ENCODE data around the gene FIG4.
"Not testable (repeated sequence)": the region's sequence is repeated elsewhere in the genome, so short reads cannot be mapped to it uniquely, and the experiment has no call there.

The FIG4 gene

DNA sequence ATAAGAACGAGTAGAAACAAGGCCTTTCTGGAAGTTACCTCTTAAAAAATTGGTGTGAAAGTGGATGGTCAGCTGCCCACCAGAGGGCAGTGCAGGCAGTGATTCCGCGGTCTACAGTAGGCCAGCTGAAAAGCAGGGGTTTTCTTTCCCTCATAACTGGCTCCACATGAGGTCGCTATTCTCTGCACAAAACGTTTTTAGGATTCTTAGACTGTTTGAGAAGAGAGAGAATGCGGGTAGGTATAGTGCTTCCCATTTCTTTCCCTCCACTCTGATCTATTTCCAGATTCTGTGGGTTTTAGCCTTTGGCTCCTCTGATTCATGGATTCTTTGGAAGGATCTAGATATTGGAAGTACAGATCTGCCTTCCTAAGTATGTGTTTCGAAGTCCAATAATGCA, 14.2 kb downstream of the FIG4 start:
- peak; percentile 60 to 62 for DNase-seq

DNA sequence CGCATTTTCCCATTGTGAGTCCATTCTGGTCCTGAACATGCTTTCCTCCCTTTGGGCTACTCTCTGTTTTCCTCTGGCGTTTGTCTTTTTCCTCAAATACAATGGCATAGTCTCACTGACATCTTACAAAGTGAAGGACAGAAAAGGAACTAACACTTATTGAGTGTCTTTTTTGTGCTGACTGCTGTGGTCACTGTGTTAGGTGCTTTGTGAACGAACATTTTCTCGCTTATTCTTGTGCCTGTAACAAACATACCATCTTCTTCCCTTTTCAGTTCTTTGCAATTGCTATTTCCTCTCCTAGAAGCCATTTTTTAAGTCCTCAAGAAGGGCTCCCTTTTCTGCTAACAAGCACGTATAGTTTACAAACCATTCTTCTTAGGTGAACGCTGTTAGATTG, 15.4 kb downstream of the FIG4 start:
- no peak for DNase-seq

DNA sequence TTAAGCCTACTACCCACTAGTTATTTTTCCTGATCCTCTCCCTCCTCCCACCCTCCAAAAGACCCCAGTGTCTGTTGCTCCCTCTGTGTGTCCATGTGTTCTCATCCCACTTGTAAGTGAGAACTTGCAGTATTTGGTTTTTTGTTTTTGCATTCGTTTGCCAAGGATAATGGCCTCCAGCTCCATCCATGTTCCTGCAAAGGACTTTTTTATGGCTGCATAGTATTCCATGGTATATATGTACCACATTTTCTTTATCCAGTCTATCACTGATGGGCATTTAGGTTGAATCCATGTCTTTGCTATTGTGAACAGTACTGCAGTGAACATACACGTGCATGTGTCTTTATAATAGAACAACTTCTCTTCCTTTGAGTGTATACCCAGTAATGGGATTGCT, 17.0 kb downstream of the FIG4 start:
- DNase-seq: not testable (repeated sequence)

DNA sequence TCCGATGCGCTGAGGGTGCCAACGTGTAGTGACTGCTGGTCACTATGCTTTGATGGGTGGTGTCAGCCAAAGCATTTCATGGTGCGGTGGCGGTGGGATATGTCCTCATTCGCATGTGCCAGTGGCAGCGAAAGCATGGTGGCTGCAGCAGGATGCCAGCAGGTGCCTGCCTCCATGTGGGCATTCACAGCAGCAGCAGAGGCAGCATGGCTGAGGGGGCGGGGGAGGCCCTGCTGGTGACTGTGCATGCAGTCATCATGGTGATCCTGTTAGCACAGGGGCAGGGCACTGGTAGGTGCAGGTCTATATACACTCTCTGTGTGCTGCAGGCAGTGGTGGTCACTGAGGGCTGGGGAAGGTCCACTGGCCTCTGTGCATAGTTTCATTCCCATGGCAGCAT, 22.0 kb downstream of the FIG4 start:
- DNase-seq: no peak

DNA sequence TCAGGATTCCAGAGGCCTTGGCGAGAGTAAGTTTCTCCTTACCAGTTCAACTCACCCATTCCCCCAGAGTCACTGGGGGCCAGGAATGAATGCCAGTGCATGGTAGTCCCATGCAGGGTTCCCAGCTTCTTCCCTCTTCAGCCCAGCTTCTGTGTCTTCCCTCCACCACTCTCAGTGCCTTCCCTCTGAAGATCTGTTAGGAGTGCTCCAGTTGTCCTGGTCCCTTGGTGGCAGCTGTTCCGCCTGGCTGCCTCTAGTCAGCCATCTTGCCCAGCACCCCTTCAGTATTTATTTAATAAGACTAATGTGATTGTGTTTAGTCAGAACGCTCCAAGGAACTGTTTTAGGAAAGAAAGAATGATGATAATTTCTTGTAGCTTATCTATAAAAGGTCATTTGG, 23.1 kb downstream of the FIG4 start:
- no peak for DNase-seq

DNA sequence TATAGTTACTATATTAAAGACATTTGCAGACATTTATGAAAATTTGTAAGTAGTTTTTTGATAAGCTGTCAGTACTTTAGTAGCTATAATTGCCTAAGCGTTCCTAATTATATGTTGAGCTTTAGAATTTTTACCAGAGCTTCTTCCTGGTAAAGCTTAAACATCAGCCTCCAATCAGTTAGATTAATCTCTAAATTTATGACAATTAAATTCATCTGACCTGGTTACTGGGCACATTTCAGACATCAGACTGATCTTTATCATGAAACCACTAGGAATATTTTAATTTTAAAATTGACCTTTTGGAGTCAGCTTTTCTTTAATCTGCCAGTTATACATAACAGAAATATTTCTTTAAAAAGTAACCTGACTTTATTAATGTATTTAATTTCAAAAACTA, 23.5 kb downstream of the FIG4 start:
- no peak for DNase-seq

DNA sequence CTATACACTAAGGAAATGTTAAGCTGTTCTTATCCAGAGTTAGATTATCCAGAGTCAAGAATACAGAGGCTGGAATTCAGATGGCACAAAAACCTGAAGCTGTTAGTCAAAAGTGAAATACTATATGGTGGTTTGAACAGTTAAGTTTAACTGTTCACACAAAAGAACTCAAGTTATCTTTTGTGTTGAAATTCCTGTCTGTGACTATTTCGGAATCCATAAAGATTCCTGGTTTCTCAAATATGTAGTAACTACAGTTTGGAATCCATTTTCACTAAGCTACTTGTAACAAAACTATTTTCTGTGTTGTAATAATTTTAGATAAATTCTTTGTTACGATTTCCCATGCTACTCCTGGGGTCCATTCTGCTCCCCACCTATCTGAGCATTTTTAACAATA, 24.5 kb downstream of the FIG4 start:
- no peak for DNase-seq

DNA sequence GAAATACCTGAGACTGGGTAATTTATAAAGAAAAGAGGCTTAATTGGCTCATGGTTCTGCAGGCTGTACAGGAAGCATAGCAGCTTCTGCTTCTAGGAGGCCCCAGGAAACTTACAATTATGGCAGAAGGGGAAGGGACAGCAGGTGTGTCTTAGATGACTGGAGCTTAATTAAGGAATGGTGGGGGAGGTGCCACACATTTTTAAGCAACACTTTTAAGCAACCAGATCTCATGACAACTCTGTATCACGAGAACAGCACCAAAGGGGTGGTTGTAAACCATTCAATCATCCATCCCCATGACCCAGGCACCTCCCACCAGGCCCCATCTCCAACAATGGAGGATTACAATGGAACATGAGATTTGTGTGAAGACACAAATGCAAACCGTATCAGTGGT, 26.9 kb downstream of the FIG4 start:
- no peak for DNase-seq

DNA sequence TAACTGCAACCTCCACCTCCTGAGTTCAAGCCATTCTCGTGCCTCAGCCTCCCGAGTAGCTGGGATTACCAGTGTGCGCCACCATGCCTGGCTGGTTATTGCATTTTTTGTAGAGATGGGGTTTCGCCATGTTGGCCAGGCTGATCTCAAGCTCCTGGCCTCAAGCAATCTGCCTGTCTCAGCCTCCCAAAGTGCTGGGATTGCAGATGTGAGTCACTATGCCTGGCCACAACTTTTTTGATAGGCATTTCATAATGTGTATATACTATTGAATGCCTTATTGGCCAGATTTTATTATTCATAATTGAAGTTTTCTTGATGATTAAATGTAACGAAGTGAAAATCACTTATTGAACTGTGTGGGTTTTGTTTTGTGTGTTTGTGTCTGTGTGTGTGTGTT, 27.9 kb downstream of the FIG4 start:
- DNase-seq: no peak

DNA sequence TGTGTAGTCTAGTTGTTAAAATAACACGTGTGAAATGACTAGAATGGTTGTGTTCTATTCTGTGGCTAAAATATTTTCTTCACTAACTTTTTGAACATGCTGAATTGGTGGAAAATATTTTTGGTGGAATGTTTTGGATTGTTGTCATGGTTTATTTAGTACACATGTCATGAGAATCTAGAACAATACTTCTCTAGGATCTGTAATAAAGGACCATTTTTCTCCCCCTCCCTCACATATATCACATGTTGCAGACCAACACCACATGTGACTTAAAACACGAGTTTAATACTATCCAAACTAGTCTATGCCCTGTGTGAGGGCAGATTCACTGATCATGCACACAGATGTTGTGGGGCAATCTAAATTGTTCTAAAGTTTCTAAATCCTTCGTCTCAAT, 29.2 kb downstream of the FIG4 start:
- no peak for DNase-seq

DNA sequence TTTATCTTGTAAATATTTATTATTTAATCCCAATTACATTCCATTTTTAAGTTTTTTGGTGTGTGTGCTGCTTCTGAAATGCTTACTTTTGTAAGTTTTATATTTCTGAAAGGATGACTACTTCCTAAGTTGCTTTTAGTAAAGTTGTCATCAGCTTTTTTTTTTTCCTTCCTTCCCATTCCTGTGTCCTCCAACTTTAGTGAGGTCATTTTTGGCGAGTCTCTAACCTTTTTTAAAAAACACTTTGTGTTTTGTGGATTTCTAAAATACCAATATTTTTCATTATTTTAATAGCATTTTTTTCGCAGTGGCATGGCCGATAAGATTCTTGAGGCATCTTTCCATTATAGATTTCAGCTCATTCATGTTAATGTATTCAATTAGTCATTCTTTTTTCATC, 30.9 kb downstream of the FIG4 start:
- no peak for DNase-seq

DNA sequence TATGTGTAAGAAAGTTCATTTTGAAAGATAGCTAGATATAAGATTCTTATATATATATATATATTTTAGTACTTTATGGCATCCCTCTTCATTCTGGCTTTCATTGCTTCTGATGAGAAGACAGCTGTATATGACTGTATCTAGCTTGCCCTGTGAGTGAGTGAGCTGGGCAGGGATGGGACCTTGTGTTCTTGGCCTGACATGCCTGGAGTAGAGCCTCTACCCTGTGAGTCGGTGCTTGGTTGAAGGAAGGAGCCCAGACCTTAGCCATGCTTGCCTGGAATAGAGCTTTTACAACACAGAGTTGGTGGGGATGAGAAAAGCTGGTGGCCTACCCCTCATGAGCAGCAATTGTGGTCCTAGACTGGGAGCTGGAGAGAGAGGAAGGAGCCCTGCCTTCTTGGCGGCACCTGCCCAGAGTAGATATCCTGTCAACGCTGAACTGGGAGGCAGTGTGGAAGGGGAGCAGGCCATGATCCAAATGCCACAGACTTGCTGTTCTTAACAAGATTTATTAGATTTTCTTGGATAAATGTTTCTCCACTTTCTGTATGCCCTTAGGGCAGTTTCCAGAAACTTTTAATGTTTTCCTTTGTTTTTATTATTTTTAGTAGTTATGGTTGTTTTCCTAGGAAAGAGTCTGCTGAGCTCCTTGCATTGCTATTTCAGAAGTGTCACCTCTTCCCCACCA, 31.6 kb downstream of the FIG4 start:
- DNase-seq: no peak

DNA sequence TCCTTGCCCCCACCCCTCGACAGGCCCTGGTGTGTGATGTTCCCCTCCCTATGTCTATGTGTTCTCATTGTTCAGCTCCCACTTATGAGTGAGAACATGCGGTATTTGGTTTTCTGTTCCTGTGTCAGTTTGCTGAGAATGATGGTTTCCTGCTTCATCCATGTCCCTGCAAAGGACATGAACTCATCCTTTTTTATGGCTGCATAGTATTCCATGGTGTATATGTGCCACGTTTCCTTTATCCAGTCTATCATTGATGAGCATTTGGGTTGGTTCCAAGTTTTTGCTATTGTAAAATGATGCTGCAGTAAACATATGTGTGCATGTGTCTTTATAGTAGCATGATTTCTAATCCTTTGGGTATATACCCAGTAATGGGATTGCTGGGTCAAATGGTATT, 34.2 kb downstream of the FIG4 start:
- DNase-seq: not testable (repeated sequence)

DNA sequence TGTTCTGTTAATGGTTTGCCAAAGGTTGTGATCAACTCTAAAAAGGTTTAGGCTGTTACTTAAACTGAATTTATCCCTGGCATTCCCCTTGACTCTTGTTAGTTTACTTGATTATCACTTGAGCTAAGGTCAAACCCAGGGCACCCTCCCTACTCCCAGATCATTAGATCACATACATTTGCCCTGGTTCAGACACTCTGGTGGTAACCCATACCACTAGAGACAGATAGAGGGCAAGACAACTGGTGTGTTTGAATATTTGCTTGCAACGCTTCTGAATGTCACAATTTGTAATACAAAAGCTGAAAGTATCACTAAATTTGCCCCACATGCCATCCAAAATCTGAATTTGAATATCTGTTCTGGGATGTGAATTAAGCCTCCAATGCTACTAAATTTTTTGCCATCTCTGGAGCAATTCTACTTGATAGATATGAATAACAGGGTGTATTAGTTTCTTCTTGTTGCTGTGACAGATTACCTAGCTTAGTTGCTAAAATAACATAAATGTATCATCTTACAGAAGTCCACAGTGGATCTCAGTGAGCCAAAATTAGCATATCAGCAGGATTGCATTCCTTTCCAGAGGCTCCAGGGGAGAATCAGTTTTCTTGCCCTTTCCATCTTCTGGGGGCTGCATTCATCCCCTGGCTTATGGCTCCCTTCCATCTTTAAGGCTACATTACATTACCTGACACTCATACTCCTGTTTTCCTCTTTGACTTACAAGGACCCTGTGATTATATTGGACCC, 45.4 kb downstream of the FIG4 start:
- DNase-seq: no peak

DNA sequence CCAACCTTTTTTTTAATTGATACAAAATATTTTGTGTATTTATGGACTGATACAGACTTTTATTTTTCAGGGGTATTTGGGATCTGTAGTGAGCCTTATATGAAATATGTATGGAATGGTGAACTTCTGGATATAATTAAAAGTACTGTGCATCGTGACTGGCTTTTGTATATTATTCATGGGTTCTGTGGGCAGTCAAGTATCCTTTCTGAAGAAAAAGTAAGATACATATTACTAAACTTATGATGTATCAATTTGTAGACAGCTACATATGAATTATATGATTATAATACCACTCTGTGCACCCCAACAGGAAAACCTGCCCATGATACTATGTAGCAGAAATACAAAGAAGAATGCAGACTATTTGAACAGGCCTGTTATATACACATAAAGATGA, 47.2 kb downstream of the FIG4 start:
- no peak for DNase-seq

DNA sequence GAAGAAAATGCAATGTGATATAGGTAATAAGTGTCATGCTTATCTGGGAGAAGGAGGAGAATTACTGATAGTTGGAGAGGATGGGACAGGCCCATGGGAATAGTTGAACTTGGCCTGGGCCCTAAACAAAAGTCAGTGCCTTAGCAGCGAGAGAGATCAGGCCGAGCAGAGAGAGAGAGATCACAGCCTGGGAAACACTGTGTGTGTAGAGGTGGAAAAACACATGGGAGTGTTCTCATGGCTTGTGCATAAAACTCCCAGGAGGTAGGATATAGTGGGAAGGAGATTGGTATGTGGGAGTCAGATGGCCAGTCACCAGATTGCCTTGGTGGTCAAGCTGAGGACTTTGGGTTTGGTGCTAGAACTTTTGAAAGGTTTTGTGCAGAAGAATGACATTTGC, 47.6 kb downstream of the FIG4 start:
- DNase-seq: no peak

DNA sequence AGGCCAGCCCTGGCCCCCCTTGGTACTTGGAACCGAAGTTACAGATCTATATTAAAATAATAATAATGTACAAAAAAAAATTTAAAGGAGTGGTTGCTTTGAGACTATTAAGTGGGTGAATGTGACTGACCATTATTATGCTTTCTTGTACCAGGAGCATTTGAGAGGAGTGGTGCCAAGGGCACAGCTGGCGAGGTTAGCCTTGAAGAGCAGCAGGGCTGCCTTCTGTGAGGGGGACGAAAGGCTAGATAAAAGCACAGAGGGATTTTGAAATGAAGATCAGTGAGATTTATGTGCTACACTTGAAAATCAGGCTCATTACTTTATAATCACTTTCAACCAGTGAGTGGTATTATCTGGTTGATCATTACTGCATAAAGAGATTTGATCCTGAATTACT, 48.6 kb downstream of the FIG4 start:
- DNase-seq: no peak

DNA sequence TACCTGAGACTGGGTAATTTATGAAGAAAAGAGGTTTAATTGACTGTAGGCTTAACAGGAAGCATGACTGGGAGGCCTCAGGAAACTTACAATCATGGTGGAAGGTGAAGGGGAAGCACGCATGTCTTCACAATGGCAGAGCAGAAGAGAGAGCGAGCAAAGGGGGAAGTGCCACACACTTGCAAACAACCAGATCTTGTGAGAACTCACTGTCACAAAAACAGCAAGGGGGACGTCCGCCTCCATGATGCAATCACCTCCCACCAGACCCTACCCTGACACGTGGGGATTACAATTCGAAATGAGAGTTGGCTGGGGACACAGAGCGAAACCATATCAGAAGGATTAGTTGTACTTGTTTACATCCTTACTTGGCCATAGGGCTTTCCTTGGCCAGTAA, 49.7 kb downstream of the FIG4 start:
- no peak for DNase-seq

DNA sequence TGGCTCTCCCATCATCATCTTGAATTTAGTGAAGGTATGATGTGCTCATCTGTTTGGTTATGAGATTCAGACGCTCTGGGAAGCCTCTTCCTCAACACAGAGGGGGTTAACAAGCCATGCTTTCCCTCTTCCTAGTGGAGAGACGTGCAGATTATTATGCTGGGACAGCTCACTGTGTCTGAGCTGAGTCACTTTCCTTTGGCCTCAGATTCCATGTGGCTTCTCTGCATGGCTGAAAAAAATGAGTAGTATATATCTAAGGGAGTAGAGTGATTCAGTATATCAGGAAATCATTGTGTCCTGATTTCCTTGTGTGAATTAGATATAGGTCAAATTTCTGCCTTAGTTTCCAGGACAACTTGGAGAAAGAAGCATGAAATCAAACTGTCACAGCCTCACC, 52.6 kb downstream of the FIG4 start:
- no peak for DNase-seq

DNA sequence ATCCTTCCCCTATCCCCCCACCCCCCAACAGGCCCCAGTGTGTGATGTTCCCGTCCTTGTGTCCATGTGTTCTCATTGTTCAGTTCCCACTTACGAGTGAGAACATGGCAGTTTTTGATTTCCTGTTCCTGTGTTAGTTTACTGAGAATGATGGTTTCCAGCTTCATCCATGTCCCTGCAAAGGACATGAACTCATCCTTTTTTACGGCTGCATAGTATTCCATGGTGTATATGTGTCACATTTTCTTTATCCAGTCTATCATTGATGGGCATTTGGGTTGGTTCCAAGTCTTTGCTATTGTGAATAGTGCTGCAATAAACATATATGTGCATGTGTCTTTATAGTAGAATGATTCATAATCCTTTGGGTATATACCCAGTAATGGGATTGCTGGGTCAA, 53.7 kb downstream of the FIG4 start:
- DNase-seq: not testable (repeated sequence)

DNA sequence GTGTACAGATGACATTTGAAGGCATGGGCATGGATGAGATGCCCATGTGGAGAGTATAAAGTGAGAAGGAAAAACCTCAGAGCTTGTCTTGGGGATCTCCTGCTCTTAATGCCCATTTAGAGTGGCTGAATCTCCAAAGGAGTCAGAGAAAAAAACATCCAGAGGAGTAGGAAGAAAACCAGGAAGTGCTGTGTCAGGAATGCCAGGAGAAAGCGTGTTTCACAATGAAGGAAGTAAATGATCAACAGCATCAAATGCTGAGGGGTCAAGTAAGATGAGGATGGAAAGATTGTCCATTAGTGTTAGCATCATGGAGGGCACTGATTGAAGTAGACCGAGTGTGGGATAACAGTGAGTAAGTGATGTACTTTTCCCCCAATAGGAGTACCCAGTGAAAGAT, 56.1 kb downstream of the FIG4 start:
- no peak for DNase-seq

DNA sequence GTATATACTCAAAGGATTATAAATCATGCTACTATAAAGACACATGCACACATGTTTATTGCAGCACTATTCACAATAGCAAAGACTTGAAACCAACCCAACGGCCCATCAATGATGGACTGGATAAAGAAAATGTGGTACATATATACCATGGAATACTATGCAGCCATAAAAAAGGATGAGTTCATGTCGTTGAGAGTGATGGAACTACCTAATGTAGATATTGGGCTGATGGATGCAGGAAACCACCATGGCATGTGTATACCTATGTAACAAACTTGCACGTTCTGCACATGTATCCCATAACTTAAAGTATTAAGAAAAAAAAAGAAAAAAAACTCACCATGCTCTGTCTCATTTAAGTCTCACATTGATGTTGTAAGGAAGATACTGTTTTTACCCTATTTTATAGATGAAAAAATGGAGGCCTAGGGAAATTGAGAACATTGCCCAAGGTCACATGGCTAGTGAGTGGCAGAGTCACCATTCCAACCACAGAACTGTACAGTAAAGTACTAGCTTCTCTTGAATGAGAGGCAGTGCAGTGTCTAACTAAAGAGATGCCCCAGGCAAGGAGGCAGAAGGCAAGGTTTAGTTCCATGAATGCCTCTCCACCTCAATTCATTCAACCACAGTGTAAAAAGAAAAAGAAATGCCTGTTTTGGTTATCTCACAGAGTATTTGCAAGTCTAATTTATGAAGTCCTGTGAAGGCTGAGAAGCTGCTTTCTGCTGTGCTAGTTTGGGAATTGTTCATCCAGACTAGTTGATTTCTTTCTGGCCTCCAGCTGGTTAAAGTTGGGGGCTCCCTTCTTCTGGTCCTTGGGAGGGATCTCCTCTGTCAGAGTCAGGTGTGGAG, 68.2 kb downstream of the FIG4 start:
- DNase-seq: no peak

DNA sequence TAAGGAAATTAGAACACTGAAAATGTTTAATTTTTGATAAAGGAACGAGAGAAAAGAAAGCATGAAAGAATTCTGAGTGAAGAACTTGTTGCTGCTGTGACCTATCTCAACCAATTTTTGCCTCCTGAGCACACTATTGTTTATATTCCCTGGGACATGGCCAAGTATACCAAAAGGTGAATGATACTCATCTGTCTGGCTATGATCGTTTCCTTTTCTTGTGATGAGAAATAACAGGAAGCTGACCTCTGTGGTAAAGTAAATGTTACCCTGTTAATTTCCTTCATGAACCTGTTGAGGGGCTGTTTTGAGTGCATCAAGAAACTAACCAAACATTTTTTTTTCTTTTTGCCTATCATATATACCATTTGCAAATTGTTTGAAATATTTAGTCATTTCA, 69.1 kb downstream of the FIG4 start:
- DNase-seq: no peak

DNA sequence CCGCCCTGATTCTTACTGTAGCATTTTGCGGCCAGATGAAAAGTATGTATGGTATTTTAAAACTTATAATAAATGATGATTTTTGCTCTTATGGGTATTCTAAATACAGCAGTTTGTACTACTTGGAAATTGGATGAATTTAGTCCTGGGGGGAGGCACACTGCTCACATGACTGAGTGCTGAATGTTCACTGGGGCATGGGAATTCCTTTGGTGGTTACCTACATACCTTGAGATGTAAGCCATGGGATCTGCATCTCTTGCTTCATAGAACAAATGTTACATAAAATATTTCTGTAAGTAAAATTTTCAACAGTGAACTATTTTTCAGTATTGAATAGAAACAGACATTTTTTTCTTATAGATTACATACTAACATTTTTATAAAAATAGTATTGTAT, 71.1 kb downstream of the FIG4 start:
- DNase-seq: no peak

All from activated CD4-positive, alpha-beta T cell treated with anti-CD3 and anti-CD28 coated beads, Interleukin-2, amount 50 U/mL, for 4 hours (primary cell).